ENCODE measurements around the gene PITX2.
A peak's percentile ranks its signal among the peaks of the same experiment; 100 is the strongest.

Gene PITX2

DNA sequence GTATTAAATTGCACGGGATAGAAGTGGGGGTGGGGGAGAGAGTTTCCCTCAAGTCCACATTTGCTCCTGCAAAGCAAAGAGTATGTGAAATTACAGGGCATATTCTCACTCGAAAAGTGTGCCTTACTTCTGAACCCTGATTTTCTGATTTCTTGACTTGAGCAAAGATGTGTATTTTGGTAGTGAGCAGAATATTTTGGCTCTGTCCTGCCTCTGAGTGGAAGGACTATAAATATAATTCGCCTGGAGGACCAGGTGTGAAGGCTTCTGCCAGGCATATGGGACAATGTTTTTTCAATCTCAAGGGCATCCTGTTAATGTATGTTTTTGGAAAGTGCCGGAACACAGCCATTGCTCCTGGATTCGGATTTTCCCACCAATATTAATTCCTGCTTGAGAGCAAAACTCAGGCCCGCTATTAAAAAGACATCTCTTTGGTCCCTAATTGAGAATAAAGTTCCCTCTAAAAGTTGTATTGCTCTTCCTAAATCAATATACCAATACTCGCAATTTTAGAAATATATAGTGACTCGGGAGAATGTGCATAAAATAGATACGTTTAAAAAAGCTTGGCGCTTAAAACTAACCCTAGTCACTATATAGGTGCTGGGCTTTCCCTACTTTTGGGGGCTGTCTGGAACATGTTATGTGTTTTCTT, 15.3 kb upstream of the PITX2 start:
- ChIA-PET CTCF (interaction anchor here (0.7 kb wide), 1 partner anchor 276 kb away, joined by 3 read pairs; no protein-coding TSS in a partner anchor), POLR2A (no interaction called here)
- TF ChIP-seq SCRT1 (tag by site-specific recombination; IDR thresholded peaks at IDR 0.05; ENCODE audit: borderline replicate concordance), result no peak
- no peak for TF ChIP-seq ZNF24 (tag by site-specific recombination; IDR thresholded peaks at IDR 0.05)
- no peak for TF ChIP-seq ZBTB20 (tag by site-specific recombination; IDR thresholded peaks at IDR 0.05)
- TF ChIP-seq ZNF274 (IDR thresholded peaks at IDR 0.05; ENCODE audit: low read length), result no peak
- TF ChIP-seq ZNF274 (tag by site-specific recombination; IDR thresholded peaks at IDR 0.05; ENCODE audit: borderline replicate concordance), result no peak
- no peak for TF ChIP-seq ZNF571 (tag by site-specific recombination; IDR thresholded peaks at IDR 0.05)
- TF ChIP-seq SALL2 (tag by site-specific recombination; IDR thresholded peaks at IDR 0.05; ENCODE audit: borderline replicate concordance), result no peak
- no peak for TF ChIP-seq ZNF549 (tag by site-specific recombination; IDR thresholded peaks at IDR 0.05)
- TF ChIP-seq ZNF214 (tag by site-specific recombination; IDR thresholded peaks at IDR 0.05; ENCODE audit: borderline replicate concordance), result no peak
- TF ChIP-seq ZNF621 (tag by site-specific recombination; IDR thresholded peaks at IDR 0.05), result no peak
- TF ChIP-seq, protein P1, sequence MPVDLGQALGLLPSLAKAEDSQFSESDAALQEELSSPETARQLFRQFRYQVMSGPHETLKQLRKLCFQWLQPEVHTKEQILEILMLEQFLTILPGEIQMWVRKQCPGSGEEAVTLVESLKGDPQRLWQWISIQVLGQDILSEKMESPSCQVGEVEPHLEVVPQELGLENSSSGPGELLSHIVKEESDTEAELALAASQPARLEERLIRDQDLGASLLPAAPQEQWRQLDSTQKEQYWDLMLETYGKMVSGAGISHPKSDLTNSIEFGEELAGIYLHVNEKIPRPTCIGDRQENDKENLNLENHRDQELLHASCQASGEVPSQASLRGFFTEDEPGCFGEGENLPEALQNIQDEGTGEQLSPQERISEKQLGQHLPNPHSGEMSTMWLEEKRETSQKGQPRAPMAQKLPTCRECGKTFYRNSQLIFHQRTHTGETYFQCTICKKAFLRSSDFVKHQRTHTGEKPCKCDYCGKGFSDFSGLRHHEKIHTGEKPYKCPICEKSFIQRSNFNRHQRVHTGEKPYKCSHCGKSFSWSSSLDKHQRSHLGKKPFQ (tag by site-specific recombination; IDR thresholded peaks at IDR 0.05), result no peak
- TF ChIP-seq ZNF585B (tag by site-specific recombination; IDR thresholded peaks at IDR 0.05), result no peak
- TF ChIP-seq ZXDB (tag by site-specific recombination; IDR thresholded peaks at IDR 0.05), result no peak
- no peak for TF ChIP-seq ZNF16 (tag by site-specific recombination; IDR thresholded peaks at IDR 0.05; ENCODE audit: low read depth)
- no peak for TF ChIP-seq ZNF473 (tag by site-specific recombination; IDR thresholded peaks at IDR 0.05)
- no peak for TF ChIP-seq ZNF335 (tag by site-specific recombination; conservative IDR thresholded peaks at IDR 0.05)
- no peak for TF ChIP-seq ZNF645 (tag by site-specific recombination; IDR thresholded peaks at IDR 0.05)
- TF ChIP-seq ZNF558 (tag by site-specific recombination; IDR thresholded peaks at IDR 0.05), result no peak
- TF ChIP-seq ZNF560 (tag by site-specific recombination; IDR thresholded peaks at IDR 0.05; ENCODE audit: borderline replicate concordance), result no peak
- Histone ChIP-seq H3K4me3 (ENCODE audit: low read depth, low read length) (no peak overlapping the region), H3K36me3 (ENCODE audit: control insufficient read depth in 2 of 2, insufficient read depth in 1 of 2, low read length in 2 of 2) (peaks cover 0 to 10% of the 10 kb centered on the region in 2 experiments; a peak in 1 of 3 replicates), H3K27ac (ENCODE audit: extremely low read depth, low read depth, low read length) (no peak overlapping the region), H3K4me1 (ENCODE audit: control insufficient read depth, insufficient read depth, low read length) (no peaks in the 10 kb centered on the region), H3K9me3 (ENCODE audit: control insufficient read depth, insufficient read depth, low read depth, low read length) (no peaks in the 10 kb centered on the region)

GRCh38 chr4:110637408-110638088, 14.7 kb upstream of the PITX2 start:
- no peak for TF ChIP-seq HOXC10 (CRISPR knock-in tag; IDR thresholded peaks at IDR 0.05)
- peak; percentile 43; the same call in 1 of the 2 replicates for TF ChIP-seq SCRT2 (tag by site-specific recombination; IDR thresholded peaks at IDR 0.05)
- peak; percentile 33; the same call in 1 of the 2 replicates for TF ChIP-seq EGR2 (tag by site-specific recombination; IDR thresholded peaks at IDR 0.05; ENCODE audit: low read depth)
- TF ChIP-seq KLF9 (tag by site-specific recombination; IDR thresholded peaks at IDR 0.05; ENCODE audit: low read depth), result 0 out of 2 replicates have a peak, but pooled peaks have one; percentile 26
- TF ChIP-seq BCL11A (tag by site-specific recombination; IDR thresholded peaks at IDR 0.05; ENCODE audit: low read depth), result no peak
- 0 out of 2 replicates have a peak, but pooled peaks have one; percentile 20 for TF ChIP-seq ZNF548 (tag by site-specific recombination; IDR thresholded peaks at IDR 0.05)
- no peak for TF ChIP-seq ZNF626 (tag by site-specific recombination; IDR thresholded peaks at IDR 0.05)
- TF ChIP-seq ZFHX2 (tag by site-specific recombination; conservative IDR thresholded peaks at IDR 0.05), result peak; percentile 66
- TF ChIP-seq ZNF488 (tag by site-specific recombination; IDR thresholded peaks at IDR 0.05), result no peak
- no peaks in the 10 kb centered on the region for H3K9me3 ChIP-seq (ENCODE audit: control insufficient read depth, insufficient read depth, low read depth, low read length)
- ChIA-PET POLR2A (interaction anchor here (1.2 to 1.8 kb wide), 2 partner anchors 13 to 15 kb away, joined by 3 to 14 read pairs; partner anchors contain the start of gene PITX2), CTCF (no interaction called here)
- H3K36me3 ChIP-seq (ENCODE audit: control insufficient read depth in 2 of 2, insufficient read depth in 1 of 2, low read length in 2 of 2), result peaks cover 0 to 17% of the 10 kb centered on the region in 2 experiments; a peak in 1 of 3 replicates
- H3K27ac ChIP-seq (ENCODE audit: extremely low read depth, low read depth, low read length), result peak overlapping the region; percentile 80; the same call in 1 of the 2 replicates
- H3K4me1 ChIP-seq (ENCODE audit: control insufficient read depth, insufficient read depth, low read length), result no peaks in the 10 kb centered on the region
- H3K4me3 ChIP-seq (ENCODE audit: low read depth, low read length), result peak overlapping the region; percentile 45
